T-cell (primary cell): ENCODE results near the gene FOXR1. TPM values are rescaled to one million over a fixed set of nuclear protein-coding genes. Genes with fewer than 3 reads are reported as not detected.
A peak's percentile ranks its signal among the peaks of the same experiment; 100 is the strongest.
"Not testable (repeated sequence)": the region's sequence is repeated elsewhere in the genome, so short reads cannot be mapped to it uniquely, and the experiment has no call there.

Experiments used
- ATAC-seq, 4 experiments: fragments of 200-7000 bp in 3 of 4; fragments of 150-1000 bp in 1 of 4; cut with Tn5 transposase; replicated peaks in 1 of 4; 1 replicate in 3 of 4; 2 replicates in 1 of 4; pipeline ENCODE4 v1.10.0; 2021; ENCODE audit warnings: moderate library complexity in 3 of 4, mild to moderate bottlenecking in 2 of 4, moderate number of reproducible peaks in 1 of 4
- CTCF ChIA-PET, 2 donors: fragments of 300-600 bp; sonication (Branson Sonifier 250); formaldehyde crosslinking; loops; one replicate each; lab custom pipeline; 2022; ENCODE audit warnings: antibody characterized with exemption in 2 of 2; lab: Charles Lee
- POLR2A ChIA-PET, 2 donors: fragments of 300-600 bp; sonication (Branson Sonifier 250); formaldehyde crosslinking; loops; one replicate each; lab custom pipeline; 2022; ENCODE audit warnings: antibody characterized with exemption in 2 of 2; lab: Charles Lee
- DNase-seq, 35 experiments: peaks; one replicate each; pipeline versions ENCODE4 v3.0.0 to v3.0.0-alpha.2; 2013 to 2023
- H3K27ac ChIP-seq: one replicate; pipeline ENCODE4 v1.5.1; 2013; ENCODE audit warnings: low read length
- H3K27me3 ChIP-seq, 2 experiments: replicated peaks in 1 of 2; 1 replicate in 1 of 2; 2 replicates in 1 of 2; pipeline versions ENCODE4 v1.6.1 to v1.7.0; 2013; ENCODE audit warnings: low read length in 1 of 2, mixed read lengths in 1 of 2; ENCODE audit not compliant: control insufficient read depth in 2 of 2, insufficient read depth in 2 of 2; ENCODE audit errors: extremely low read depth in 1 of 2
- H3K36me3 ChIP-seq, 2 donors: 1 replicate in 1 of 2; 2 replicates in 1 of 2; pipeline versions ENCODE4 v1.6.1 to v1.7.0; 2013; ENCODE audit warnings: low read length in 1 of 2; ENCODE audit not compliant: control insufficient read depth in 2 of 2, insufficient read depth in 1 of 2; ENCODE audit errors: extremely low read depth in 1 of 2
- H3K4me1 ChIP-seq, 2 experiments: 1 replicate in 1 of 2; 2 replicates in 1 of 2; pipeline versions ENCODE4 v1.6.1 to v1.7.0; 2013; ENCODE audit warnings: low read length in 2 of 2, mixed read lengths in 1 of 2; ENCODE audit not compliant: insufficient read depth in 2 of 2, control insufficient read depth in 1 of 2; ENCODE audit errors: extremely low read depth in 1 of 2
- H3K4me3 ChIP-seq, 2 donors: 1 replicate in 1 of 2; 2 replicates in 1 of 2; pipeline versions ENCODE4 v1.5.1 to v1.7.0; 2013; ENCODE audit warnings: mild to moderate bottlenecking in 2 of 2, low read length in 1 of 2, moderate library complexity in 1 of 2; ENCODE audit not compliant: control insufficient read depth in 1 of 2; ENCODE audit errors: extremely low read depth in 1 of 2
- H3K9me3 ChIP-seq: 2 replicates; pipeline ENCODE4 v1.7.0; 2013
- H3K27ac Mint-ChIP-seq, 2 donors: one replicate each; pipeline ENCODE4 v1.8.0; 2020 to 2021; ENCODE audit warnings: mild to moderate bottlenecking in 2 of 2, mixed read lengths in 2 of 2
- H3K27me3 Mint-ChIP-seq, 2 donors: one replicate each; pipeline ENCODE4 v1.8.0; 2021 to 2022; ENCODE audit warnings: mixed read lengths in 2 of 2
- H3K36me3 Mint-ChIP-seq: one replicate; pipeline ENCODE4 v1.8.0; 2021; ENCODE audit warnings: mixed read lengths
- H3K4me1 Mint-ChIP-seq, 3 donors: one replicate each; pipeline ENCODE4 v1.8.0; 2020 to 2022; ENCODE audit warnings: mixed read lengths in 3 of 3, mild to moderate bottlenecking in 1 of 3
- H3K4me3 Mint-ChIP-seq, 3 donors: one replicate each; pipeline ENCODE4 v1.8.0; 2020 to 2022; ENCODE audit warnings: mild to moderate bottlenecking in 3 of 3, mixed read lengths in 3 of 3, moderate library complexity in 3 of 3
- H3K9me3 Mint-ChIP-seq, 3 donors: one replicate each; pipeline ENCODE4 v1.8.0; 2020 to 2022; ENCODE audit warnings: mixed read lengths in 3 of 3
- WGBS: methylation state at CpG from one replicate; pipeline ENCODE4 v1.1.5; 2013; ENCODE audit warnings: missing lambda C conversion rate; ENCODE audit not compliant: insufficient coverage; 5-methylcytosine and 5-hydroxymethylcytosine counted together
- total RNA-seq, 35 experiments: library from RNA in 6 of 35; stranded (reverse) in 6 of 35; fragments of 120-200 nt in 1 of 35; gene quantifications; one replicate each; pipeline versions ENCODE4 v1.2.1 to v1.2.4 and lab custom pipeline; 2013 to 2026

Gene FOXR1
- total RNA-seq, 5 donors from 2014 or later (not counting 1 experiment from before 2014, with no cell fraction given) = not detected

DNA sequence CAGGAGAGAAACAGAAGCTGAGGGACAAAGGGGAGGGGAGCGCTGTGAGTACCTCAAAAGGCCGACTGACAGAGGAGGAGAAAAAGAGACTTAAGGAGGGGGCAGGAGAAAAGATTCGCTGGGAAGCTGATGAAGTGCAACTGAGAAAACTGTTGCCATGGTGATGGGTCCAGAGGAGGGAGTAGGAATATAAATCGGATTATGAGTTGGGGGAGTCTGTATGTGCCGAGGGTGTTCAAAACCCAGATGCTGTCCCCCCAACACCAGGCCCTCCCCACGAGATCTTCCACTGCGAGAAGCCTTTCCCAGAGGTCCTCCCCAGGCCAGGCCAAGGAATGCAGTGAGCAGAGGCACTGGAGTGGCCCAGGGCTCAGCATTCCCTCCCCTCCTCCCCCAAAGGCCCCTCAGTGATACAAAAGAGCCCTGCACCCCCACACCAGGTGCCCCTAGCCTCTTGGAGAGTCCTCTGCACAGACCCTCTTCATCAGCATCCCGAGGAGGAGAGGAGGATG is 32.1 kb upstream of the FOXR1 start:
- Histone ChIP-seq H3K27ac (no peak overlapping the region), H3K4me3 (no peak overlapping the region), H3K27me3 (no peaks in the 10 kb centered on the region), H3K36me3 (no peaks in the 10 kb centered on the region), H3K9me3 (no peaks in the 10 kb centered on the region), H3K4me1 (peaks cover 15 to 31% of the 10 kb centered on the region in 2 experiments)
- no peak for ATAC-seq
- H3K4me1 Mint-ChIP-seq = peaks cover 34 to 49% (median 44%) of the 10 kb centered on the region in 3 donors
- H3K9me3 Mint-ChIP-seq = no peaks in the 10 kb centered on the region
- DNase-seq = no peak
- H3K27me3 Mint-ChIP-seq = no peaks in the 10 kb centered on the region
- peak overlapping the region in 1 of 3 donors; percentile 65 for H3K4me3 Mint-ChIP-seq
- 97% methylated on average over 5 of the region's 8 CpGs for WGBS
- ChIA-PET CTCF (interaction anchor here (0.6 to 1.0 kb wide), 2 partner anchors 9 to 174 kb away, joined by 3 to 4 read pairs; no protein-coding TSS in a partner anchor), POLR2A (no interaction called here)
- H3K27ac Mint-ChIP-seq = peak overlapping the region in 1 of 2 donors; percentile 67
- H3K36me3 Mint-ChIP-seq = no peaks in the 10 kb centered on the region

DNA sequence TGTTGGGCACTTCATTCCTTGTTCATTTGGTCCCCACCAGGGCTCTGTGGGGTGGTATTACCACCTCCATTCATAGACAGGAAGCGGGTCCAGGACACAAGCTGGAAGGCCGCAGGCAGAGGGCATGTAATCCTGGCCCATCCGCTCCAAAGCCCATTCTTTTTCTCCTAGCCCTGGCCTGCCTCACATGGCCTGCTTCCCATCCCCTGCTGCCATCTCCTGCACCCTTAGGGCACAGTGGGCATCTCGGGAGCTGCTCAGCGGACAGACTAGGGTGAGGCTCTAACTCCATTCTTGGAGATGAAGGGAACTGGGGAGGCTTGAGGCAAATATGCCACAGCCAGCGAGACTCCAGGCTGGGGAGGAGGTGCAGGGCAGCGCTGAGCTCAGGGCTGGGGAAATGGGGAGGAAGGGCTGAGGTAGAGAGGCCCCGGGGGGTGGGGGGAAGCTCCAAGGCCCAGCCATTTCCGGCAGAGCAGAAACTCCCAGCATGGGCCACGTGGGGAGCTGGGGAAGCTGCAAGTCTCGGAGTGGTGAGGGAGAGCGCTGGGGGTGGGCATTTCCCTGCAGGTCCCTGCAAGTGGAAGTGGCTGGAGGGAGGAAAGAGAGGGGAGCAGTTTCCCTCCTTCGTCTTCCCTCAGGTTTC is 31.5 kb upstream of the FOXR1 start:
- no peak overlapping the region for H3K27ac ChIP-seq
- H3K4me1 Mint-ChIP-seq = peaks cover 36 to 51% (median 47%) of the 10 kb centered on the region in 3 donors

DNA sequence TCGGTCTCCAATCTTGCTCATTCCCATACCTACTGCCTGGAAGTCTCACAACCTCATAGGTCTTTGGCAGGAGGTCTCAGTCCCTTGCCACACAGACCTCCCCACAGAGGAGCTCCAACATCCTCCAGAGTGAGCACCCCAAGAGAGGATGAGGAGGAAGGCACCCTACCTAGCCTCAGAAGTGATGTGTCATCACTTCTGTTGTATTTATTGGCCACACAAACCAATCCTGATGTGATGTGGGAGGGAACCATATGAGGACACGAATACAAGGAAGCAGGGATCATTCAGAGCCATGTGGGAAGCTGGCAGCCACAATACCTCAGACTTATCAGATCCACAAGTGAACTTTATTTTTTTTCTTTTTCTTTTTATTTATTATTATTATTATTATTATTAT is 24.5 kb upstream of the FOXR1 start:
- H3K27ac ChIP-seq = no peak overlapping the region
- H3K36me3 ChIP-seq = no peaks in the 10 kb centered on the region
- H3K4me3 ChIP-seq = no peak overlapping the region
- POLR2A ChIA-PET = no interaction called here
- H3K4me1 ChIP-seq = peaks cover 2 to 6% of the 10 kb centered on the region in 2 experiments
- H3K27ac Mint-ChIP-seq = no peak overlapping the region
- peaks cover 9 to 14% (median 14%) of the 10 kb centered on the region in 3 donors for H3K4me1 Mint-ChIP-seq
- peaks cover 0 to 2% of the 10 kb centered on the region in 2 donors for H3K27me3 Mint-ChIP-seq
- H3K4me3 Mint-ChIP-seq = no peak overlapping the region
- H3K27me3 ChIP-seq = peaks cover 0 to 4% of the 10 kb centered on the region in 2 experiments
- ATAC-seq (no peak), DNase-seq (no peak)
- CTCF ChIA-PET = interaction anchor here in 1 of 2 donors (0.5 to 0.7 kb wide), 3 partner anchors 16 to 155 kb away, joined by 3 to 4 read pairs (median 3); no protein-coding TSS in a partner anchor
- H3K9me3 Mint-ChIP-seq = no peaks in the 10 kb centered on the region
- WGBS = no CpG with 5 or more reads among the region's 2 CpGs
- no peaks in the 10 kb centered on the region for H3K9me3 ChIP-seq
- no peaks in the 10 kb centered on the region for H3K36me3 Mint-ChIP-seq

More for the DNA sequence above, 31.5 kb upstream of the FOXR1 start:
- peak; percentile 92 to 96 (median 93) for ATAC-seq
- Histone ChIP-seq H3K4me1 (peaks cover 16 to 31% of the 10 kb centered on the region in 2 experiments), H3K27me3 (peaks cover 0 to 2% of the 10 kb centered on the region in 2 experiments), H3K9me3 (no peaks in the 10 kb centered on the region), H3K4me3 (no peak overlapping the region), H3K36me3 (no peaks in the 10 kb centered on the region)
- no peaks in the 10 kb centered on the region for H3K36me3 Mint-ChIP-seq
- no peaks in the 10 kb centered on the region for H3K9me3 Mint-ChIP-seq
- H3K27me3 Mint-ChIP-seq = no peaks in the 10 kb centered on the region
- DNase-seq = peak in 29 of 35 experiments; percentile 31 to 71 (median 52)
- peak overlapping the region in 1 of 3 donors; percentile 65 for H3K4me3 Mint-ChIP-seq
- 30% methylated on average over 8 of the region's 13 CpGs for WGBS
- ChIA-PET POLR2A (no interaction called here), CTCF (interaction anchor here (0.5 to 0.6 kb wide), 3 partner anchors 31 to 242 kb away, joined by 3 to 5 read pairs (median 4); no protein-coding TSS in a partner anchor)
- peak overlapping the region in 1 of 2 donors; percentile 74 for H3K27ac Mint-ChIP-seq

DNA sequence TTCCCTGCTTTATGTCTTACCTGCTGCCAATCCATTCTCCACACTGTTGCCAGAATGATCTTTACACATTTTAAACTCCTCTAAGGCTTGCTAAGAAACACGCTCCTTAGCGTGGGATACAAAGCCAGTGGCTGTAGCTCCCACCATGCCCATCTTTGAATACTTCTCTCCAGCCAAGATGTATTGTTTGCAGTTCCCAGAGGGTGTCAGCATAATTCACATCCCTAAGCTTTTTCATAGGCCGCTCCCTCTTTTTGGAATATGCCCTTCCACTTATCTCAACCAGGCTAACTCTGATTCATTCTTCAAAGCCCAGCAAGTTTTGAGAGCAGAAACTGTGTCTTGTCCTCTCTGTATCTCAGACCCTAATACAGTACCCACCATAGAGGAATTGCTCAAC is 23.6 kb upstream of the FOXR1 start:
- H3K4me1 ChIP-seq = peaks cover 2 to 6% of the 10 kb centered on the region in 2 experiments
- H3K4me3 ChIP-seq = no peak overlapping the region
- peaks cover 0 to 4% of the 10 kb centered on the region in 2 experiments for H3K27me3 ChIP-seq
- H3K27ac Mint-ChIP-seq = no peak overlapping the region
- no peak overlapping the region for H3K4me3 Mint-ChIP-seq
- H3K9me3 Mint-ChIP-seq = no peaks in the 10 kb centered on the region
- ATAC-seq (no peak), DNase-seq (no peak)
- H3K9me3 ChIP-seq = no peaks in the 10 kb centered on the region
- WGBS = 86% methylated on average over 3 of the region's 3 CpGs
- H3K27ac ChIP-seq = no peak overlapping the region
- no peaks in the 10 kb centered on the region for H3K36me3 ChIP-seq
- ChIA-PET CTCF (interaction anchor here (0.6 to 1.0 kb wide), 3 partner anchors 9 to 70 kb away, joined by 3 to 6 read pairs (median 3); no protein-coding TSS in a partner anchor), POLR2A (no interaction called here)
- H3K36me3 Mint-ChIP-seq = no peaks in the 10 kb centered on the region
- peaks cover 9 to 14% (median 13%) of the 10 kb centered on the region in 3 donors for H3K4me1 Mint-ChIP-seq
- H3K27me3 Mint-ChIP-seq = peaks cover 0 to 2% of the 10 kb centered on the region in 2 donors

DNA sequence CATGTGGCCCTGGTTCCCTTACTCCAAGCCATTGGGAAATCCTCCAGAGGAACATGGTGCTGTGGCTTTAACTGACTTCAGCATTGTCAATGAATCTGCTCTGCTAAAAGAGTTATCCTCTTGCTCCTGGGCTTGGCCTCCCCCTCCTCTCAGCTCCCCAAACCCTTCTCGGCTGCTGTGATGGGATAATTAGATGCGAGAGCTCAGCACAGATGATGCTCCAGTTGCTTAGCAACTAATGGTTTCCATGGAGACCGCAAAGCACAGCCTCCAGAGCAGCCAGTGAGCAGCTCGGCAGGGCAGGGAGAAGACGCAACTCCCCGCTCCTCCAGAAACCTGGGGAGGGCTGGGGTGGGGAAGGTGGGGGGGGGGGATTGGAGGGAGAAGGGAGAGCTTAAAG is 18.3 kb upstream of the FOXR1 start:
- ChIA-PET CTCF (interaction anchor here (0.6 to 1.0 kb wide), 6 partner anchors 108 to 722 kb away, joined by 3 to 10 read pairs (median 6); no protein-coding TSS in a partner anchor), POLR2A (interaction anchor here in 1 of 2 donors (0.6 kb wide), 1 partner anchor 282 kb away, joined by 6 read pairs; no protein-coding TSS in a partner anchor)
- Histone ChIP-seq H3K9me3 (no peaks in the 10 kb centered on the region), H3K27me3 (peaks cover 0 to 31% of the 10 kb centered on the region in 2 experiments), H3K4me3 (no peak overlapping the region), H3K36me3 (no peaks in the 10 kb centered on the region), H3K4me1 (peaks cover 0 to 10% of the 10 kb centered on the region in 2 experiments), H3K27ac (no peak overlapping the region)
- H3K4me1 Mint-ChIP-seq = peaks cover 5 to 11% (median 6%) of the 10 kb centered on the region in 3 donors
- WGBS = 50% methylated on average over 1 of the region's 6 CpGs
- H3K27me3 Mint-ChIP-seq = peaks cover 0 to 13% of the 10 kb centered on the region in 2 donors
- no peak overlapping the region for H3K27ac Mint-ChIP-seq
- ATAC-seq (no peak), DNase-seq (no peak)
- H3K36me3 Mint-ChIP-seq = no peaks in the 10 kb centered on the region
- no peak overlapping the region for H3K4me3 Mint-ChIP-seq
- H3K9me3 Mint-ChIP-seq = no peaks in the 10 kb centered on the region

DNA sequence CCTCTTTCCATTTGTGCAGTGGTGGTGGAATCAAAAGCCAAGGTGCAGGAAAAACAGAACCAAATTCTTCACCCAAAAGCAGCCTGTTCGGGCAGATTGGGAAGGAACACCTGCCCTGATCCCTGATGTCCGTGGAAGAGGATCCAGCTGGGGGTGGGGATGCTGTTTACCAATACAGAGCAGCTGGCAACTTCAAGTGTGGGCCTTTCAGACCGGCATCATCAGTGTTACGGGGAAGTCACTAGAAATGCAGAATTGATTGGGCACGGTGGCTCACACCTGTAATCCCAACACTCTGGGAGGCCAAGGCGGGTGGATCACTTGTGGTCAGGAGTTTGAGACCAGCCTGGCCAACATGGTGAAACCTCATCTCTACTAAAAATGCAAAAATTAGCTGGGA is 17.6 kb upstream of the FOXR1 start:
- DNase-seq, H3K9me3 ChIP-seq, H3K27ac Mint-ChIP-seq, POLR2A ChIA-PET, H3K36me3 ChIP-seq, H3K9me3 Mint-ChIP-seq, H3K27ac ChIP-seq, H3K4me3 ChIP-seq, H3K36me3 Mint-ChIP-seq, H3K4me3 Mint-ChIP-seq, ATAC-seq: not testable (repeated sequence)
- peaks cover 5 to 11% (median 6%) of the 10 kb centered on the region in 3 donors for H3K4me1 Mint-ChIP-seq
- peaks cover 0 to 13% of the 10 kb centered on the region in 2 donors for H3K27me3 Mint-ChIP-seq
- Histone ChIP-seq H3K27me3 (peaks cover 0 to 31% of the 10 kb centered on the region in 2 experiments), H3K4me1 (peaks cover 0 to 10% of the 10 kb centered on the region in 2 experiments)
- 73% methylated on average over 4 of the region's 6 CpGs for WGBS
- CTCF ChIA-PET = interaction anchor here (0.6 to 1.0 kb wide), 5 partner anchors 52 to 1254 kb away, joined by 3 to 5 read pairs (median 4); no protein-coding TSS in a partner anchor
